ENCODE data around the gene TENM4.

DNA sequence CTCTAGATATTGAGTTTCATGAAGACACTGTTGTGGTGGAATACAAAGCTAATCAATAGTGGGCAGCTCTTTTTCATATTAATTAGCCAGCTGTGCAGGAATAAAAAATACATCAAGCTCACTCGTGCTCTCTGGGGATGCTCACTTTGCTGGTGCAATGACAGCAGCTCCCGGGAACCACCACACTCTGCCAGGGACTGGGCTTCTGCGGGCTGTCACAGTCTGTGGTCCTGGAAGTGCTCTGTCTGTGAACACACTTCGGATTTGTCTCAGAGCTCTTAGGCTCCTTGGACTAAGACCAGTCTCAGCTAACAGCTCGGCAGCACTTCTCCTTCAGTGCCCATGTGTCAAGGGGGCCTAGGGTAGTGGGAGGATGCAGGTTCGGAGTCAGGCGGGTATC, 393.5 kb downstream of the TENM4 start:
- no peak for TF ChIP-seq MXI1 (conservative IDR thresholded peaks at IDR 0.05; ENCODE audit: poor library complexity, severe bottlenecking)
- no peak for TF ChIP-seq EP300 (conservative IDR thresholded peaks at IDR 0.05; ENCODE audit: poor library complexity, severe bottlenecking)
